Transverse colon (tissue), 4 donors: ENCODE measurements around the gene CDCP2. TPM values are rescaled to one million over a fixed set of nuclear protein-coding genes. Genes with fewer than 3 reads are reported as not detected.
"Not testable (repeated sequence)": the region's sequence is repeated elsewhere in the genome, so short reads cannot be mapped to it uniquely, and the experiment has no call there.

Experiments
- DNase-seq: peaks from one replicate; pipeline ENCODE4 v3.0.0-alpha.2; 2019
- H3K27ac ChIP-seq, 4 donors: fragments of 200-600 bp; sonication (generic); 2 replicates each; pipeline ENCODE4 v1.5.1; 2016 to 2018; ENCODE audit warnings: inconsistent platforms in 4 of 4
- H3K27me3 ChIP-seq: fragments of 200-600 bp; sonication (generic); 2 replicates; pipeline ENCODE4 v1.5.1; 2017; ENCODE audit warnings: inconsistent platforms
- H3K36me3 ChIP-seq, 4 donors: fragments of 200-600 bp; sonication (generic); 2 replicates each; pipeline ENCODE4 v1.5.1; 2017 to 2019; ENCODE audit warnings: inconsistent platforms in 4 of 4
- H3K4me1 ChIP-seq, 4 donors: fragments of 200-600 bp; sonication (generic); 2 replicates each; pipeline ENCODE4 v1.5.1; 2017 to 2020; ENCODE audit warnings: inconsistent platforms in 4 of 4
- H3K4me3 ChIP-seq, 4 donors: fragments of 200-600 bp; sonication (generic); 1 replicate in 1 of 4; 2 replicates in 3 of 4; pipeline versions ENCODE4 v1.5.1 to v1.6.1; 2017 to 2019; ENCODE audit warnings: inconsistent platforms in 4 of 4
- H3K9me3 ChIP-seq, 2 donors: fragments of 200-600 bp; sonication (generic); 2 replicates each; pipeline ENCODE4 v1.5.1; 2017 to 2019; ENCODE audit warnings: inconsistent platforms in 2 of 2
- EP300 ChIP-seq: sonication (generic); formaldehyde crosslinking; IDR thresholded peaks from one replicate; pipeline ENCODE4 v1.6.1; 2017; ENCODE audit warnings: antibody characterized with exemption, low read depth
- POLR2A ChIP-seq: fragments of 450-650 bp; IDR thresholded peaks from one replicate; pipeline ENCODE4 v1.6.1; 2016; ENCODE audit warnings: antibody characterized with exemption, mild to moderate bottlenecking, moderate library complexity
- POLR2AphosphoS5 ChIP-seq, 3 donors: sonication (generic); formaldehyde crosslinking; IDR thresholded peaks; one replicate each; pipeline ENCODE4 v1.6.1; 2016; ENCODE audit warnings: antibody characterized with exemption in 3 of 3
- WGBS, 2 donors: methylation state at CpG; one replicate each; pipeline ENCODE4 v1.1.5; 2018; ENCODE audit warnings: low coverage in 1 of 2; 5-methylcytosine and 5-hydroxymethylcytosine counted together
- in situ Hi-C, 4 donors: fragments of 200-750 bp; cut with MboI; loops; one replicate each; pipeline versions ENCODE4 v1.15.0 to v1.15.1; 2017; ENCODE audit warnings: low sequenced_read_pairs in 3 of 4, low pct_ligation_motif_present in 1 of 4, low pct_unique_long_range_greater_than_20kb in 1 of 4
- intact Hi-C: fragments of 100-400 bp; cut with DNase I; formaldehyde crosslinking; loops from one replicate; pipeline ENCODE4 v1.15.1; 2023; ENCODE audit warnings: low total_unique reads
- total RNA-seq, 4 donors: library from RNA; depleted of rRNA; stranded (reverse); fragments of >200 nt; gene quantifications; one replicate each; pipeline ENCODE4 v1.1.0, GENCODE V29; 2016
- TF ChIP-seq, protein P1 (sequence below), 5 experiments: fragments of 200-600 bp in 3 of 5; fragments of 450-650 bp in 2 of 5; sonication (generic) in 3 of 5; IDR thresholded peaks; 1 replicate in 2 of 5; 2 replicates in 3 of 5; pipeline ENCODE4 v1.5.1; 2016 to 2017; ENCODE audit warnings: antibody characterized with exemption in 5 of 5, inconsistent platforms in 3 of 5, mild to moderate bottlenecking in 2 of 5, moderate library complexity in 1 of 5

Gene CDCP2
- total RNA-seq, 4 donors from 2014 or later: 0.48 TPM; not detected in 3

- in situ Hi-C loops (loop anchor here in 1 of 4 donors (25.0 kb wide), 1 partner anchor 382 kb away; no protein-coding TSS in a partner anchor), intact Hi-C loops (no loop called here)
- no peak overlapping the region for H3K4me3 ChIP-seq
- H3K27me3 ChIP-seq: no peaks in the 10 kb centered on the region
- DNase-seq: no peak
- no peaks in the 10 kb centered on the region for H3K36me3 ChIP-seq
- no peak overlapping the region for H3K27ac ChIP-seq
- H3K4me1 ChIP-seq: no peaks in the 10 kb centered on the region
- WGBS, 2 donors: 62 to 80% methylated on average over 1 of the region's 1 CpG
- no peaks in the 10 kb centered on the region for H3K9me3 ChIP-seq
- TF ChIP-seq, protein P1, sequence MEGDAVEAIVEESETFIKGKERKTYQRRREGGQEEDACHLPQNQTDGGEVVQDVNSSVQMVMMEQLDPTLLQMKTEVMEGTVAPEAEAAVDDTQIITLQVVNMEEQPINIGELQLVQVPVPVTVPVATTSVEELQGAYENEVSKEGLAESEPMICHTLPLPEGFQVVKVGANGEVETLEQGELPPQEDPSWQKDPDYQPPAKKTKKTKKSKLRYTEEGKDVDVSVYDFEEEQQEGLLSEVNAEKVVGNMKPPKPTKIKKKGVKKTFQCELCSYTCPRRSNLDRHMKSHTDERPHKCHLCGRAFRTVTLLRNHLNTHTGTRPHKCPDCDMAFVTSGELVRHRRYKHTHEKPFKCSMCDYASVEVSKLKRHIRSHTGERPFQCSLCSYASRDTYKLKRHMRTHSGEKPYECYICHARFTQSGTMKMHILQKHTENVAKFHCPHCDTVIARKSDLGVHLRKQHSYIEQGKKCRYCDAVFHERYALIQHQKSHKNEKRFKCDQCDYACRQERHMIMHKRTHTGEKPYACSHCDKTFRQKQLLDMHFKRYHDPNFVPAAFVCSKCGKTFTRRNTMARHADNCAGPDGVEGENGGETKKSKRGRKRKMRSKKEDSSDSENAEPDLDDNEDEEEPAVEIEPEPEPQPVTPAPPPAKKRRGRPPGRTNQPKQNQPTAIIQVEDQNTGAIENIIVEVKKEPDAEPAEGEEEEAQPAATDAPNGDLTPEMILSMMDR (IDR thresholded peaks at IDR 0.05): no peak
- TF ChIP-seq EP300 (no peak), POLR2A (no peak), POLR2AphosphoS5 (IDR thresholded peaks at IDR 0.05) (no peak)
Measured at GRCh38 chr1:54105080-54105479, 47.7 kb downstream of the CDCP2 start.

- H3K9me3 ChIP-seq, H3K4me1 ChIP-seq, intact Hi-C loops, H3K36me3 ChIP-seq, H3K27ac ChIP-seq, DNase-seq, H3K27me3 ChIP-seq, H3K4me3 ChIP-seq: not testable (repeated sequence)
- 95 to 100% methylated on average over 1 to 9 of the region's 9 CpGs for WGBS, 2 donors
- in situ Hi-C loops: loop anchor here in 1 of 4 donors (25.0 kb wide), 1 partner anchor 383 kb away; no protein-coding TSS in a partner anchor
Measured at GRCh38 chr1:54104613-54105012, 48.2 kb downstream of the CDCP2 start.

DNA sequence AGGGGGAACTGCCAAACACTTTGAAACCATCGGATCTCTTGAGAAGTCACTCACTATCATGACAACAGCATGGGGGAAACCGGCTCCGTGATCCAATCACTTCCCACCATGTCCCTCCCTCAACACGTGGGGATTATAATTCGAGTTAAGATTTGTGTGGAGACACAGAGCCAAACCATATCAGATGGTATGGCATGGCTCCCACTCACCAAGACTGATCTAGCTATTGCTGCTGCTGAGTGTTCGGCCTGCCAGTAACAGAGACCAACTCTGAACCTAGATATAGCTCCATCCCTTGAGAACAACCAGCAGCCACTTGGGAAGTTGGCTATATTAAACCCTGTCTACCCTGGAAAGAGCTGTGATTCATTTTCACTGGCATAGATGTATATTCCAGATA lies 49.4 kb downstream of the CDCP2 start:
- intact Hi-C loops: no loop called here
- Histone ChIP-seq H3K36me3 (no peaks in the 10 kb centered on the region), H3K4me3 (no peak overlapping the region), H3K4me1 (no peaks in the 10 kb centered on the region), H3K27ac (no peak overlapping the region), H3K9me3 (no peaks in the 10 kb centered on the region), H3K27me3 (no peaks in the 10 kb centered on the region)
- in situ Hi-C loops: loop anchor here in 1 of 4 donors (25.0 kb wide), 1 partner anchor 384 kb away; no protein-coding TSS in a partner anchor
- TF ChIP-seq POLR2AphosphoS5 (IDR thresholded peaks at IDR 0.05) (no peak), EP300 (no peak), POLR2A (no peak)
- TF ChIP-seq, protein P1 (IDR thresholded peaks at IDR 0.05): no peak
- 94% methylated on average over 6 of the region's 6 CpGs; no CpG with 5 or more reads in 1 of the 2 donors for WGBS, 2 donors
- DNase-seq: no peak

DNA sequence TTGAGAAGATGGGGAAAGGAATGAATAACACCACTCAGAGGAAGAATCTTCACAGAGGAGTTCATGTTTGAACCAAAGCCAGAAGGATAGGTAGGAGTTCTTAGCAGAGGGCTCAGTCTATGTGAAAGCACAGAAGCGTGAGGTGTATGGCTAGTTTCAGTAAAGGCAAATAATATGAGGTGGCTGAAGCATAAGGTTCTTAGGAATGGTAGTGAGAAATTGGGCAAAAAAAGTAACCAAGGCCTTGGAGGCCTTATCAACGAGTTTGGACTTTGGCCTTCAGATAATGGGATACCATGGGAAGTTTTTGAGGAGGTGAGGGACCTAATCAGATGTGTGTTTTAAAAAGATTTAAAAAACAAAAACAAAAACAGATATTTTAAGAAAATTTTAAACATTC lies 52.3 kb downstream of the CDCP2 start:
- intact Hi-C loops: no loop called here
- peaks cover 0 to 8% (median 6%) of the 10 kb centered on the region in 4 donors for H3K4me1 ChIP-seq
- no peak for TF ChIP-seq POLR2A
- no peak for TF ChIP-seq EP300
- no peak for TF ChIP-seq POLR2AphosphoS5 (IDR thresholded peaks at IDR 0.05)
- TF ChIP-seq, protein P1 (IDR thresholded peaks at IDR 0.05): no peak

GRCh38 chr1:54099061-54099610 lies 53.7 kb downstream of the CDCP2 start:
- in situ Hi-C loops: no loop called here
- TF ChIP-seq EP300 (no peak), POLR2A (no peak), POLR2AphosphoS5 (IDR thresholded peaks at IDR 0.05) (no peak)
- TF ChIP-seq, protein P1 (IDR thresholded peaks at IDR 0.05): no peak
- H3K36me3 ChIP-seq: peaks cover 0 to 5% (median 0%) of the 10 kb centered on the region in 4 donors
- no peaks in the 10 kb centered on the region for H3K9me3 ChIP-seq
- H3K27me3 ChIP-seq: no peaks in the 10 kb centered on the region
- DNase-seq: no peak
- intact Hi-C loops: no loop called here
- no peak overlapping the region for H3K27ac ChIP-seq
- WGBS, 2 donors: 92 to 100% methylated on average over 3 to 6 of the region's 6 CpGs
- peaks cover 9 to 19% (median 18%) of the 10 kb centered on the region in 4 donors for H3K4me1 ChIP-seq
- H3K4me3 ChIP-seq: no peak overlapping the region

More for the DNA sequence above, 52.3 kb downstream of the CDCP2 start:
- Histone ChIP-seq H3K36me3 (peaks cover 0 to 5% (median 0%) of the 10 kb centered on the region in 4 donors), H3K9me3 (no peaks in the 10 kb centered on the region), H3K4me3 (no peak overlapping the region), H3K27me3 (no peaks in the 10 kb centered on the region), H3K27ac (no peak overlapping the region)
- DNase-seq: no peak
- in situ Hi-C loops: loop anchor here in 1 of 4 donors (25.0 kb wide), 1 partner anchor 387 kb away; no protein-coding TSS in a partner anchor
- WGBS, 2 donors: 86 to 87% methylated on average over 2 of the region's 2 CpGs
